WERI-Rb-1 (cell line): ENCODE results near the gene POP5.

Experiments
- DNase-seq: peaks from one replicate; pipeline ENCODE4 v3.0.0-alpha.2; 2020
- H3K27ac ChIP-seq: fragments of 250-450 bp; sonication (Bioruptor Pico); 2 replicates; pipeline ENCODE4 v1.5.1; 2020; ENCODE audit warnings: mild to moderate bottlenecking, moderate library complexity
- H3K27me3 ChIP-seq: fragments of 250-450 bp; sonication (Bioruptor Pico); 2 replicates; pipeline ENCODE4 v1.5.1; 2021; ENCODE audit warnings: mild to moderate bottlenecking, low read depth, moderate library complexity; ENCODE audit not compliant: insufficient read depth, severe bottlenecking
- H3K36me3 ChIP-seq: fragments of 250-450 bp; sonication (Bioruptor Pico); 2 replicates; pipeline ENCODE4 v1.5.1; 2020; ENCODE audit warnings: mild to moderate bottlenecking, moderate library complexity
- H3K4me3 ChIP-seq: 2 replicates; pipeline ENCODE4 v1.5.1; 2011; ENCODE audit warnings: low read depth, mild to moderate bottlenecking, control low read depth, low read length
- H3K9me3 ChIP-seq: fragments of 250-450 bp; sonication (Bioruptor Pico); 2 replicates; pipeline ENCODE4 v1.5.1; 2021; ENCODE audit warnings: mild to moderate bottlenecking, moderate library complexity; ENCODE audit not compliant: severe bottlenecking
- TF ChIP-seq, protein P1 (sequence below): IDR thresholded peaks from 2 replicates; pipeline ENCODE4 v1.5.1; 2011; ENCODE audit warnings: low read depth, mild to moderate bottlenecking, control low read depth, inconsistent platforms, low read length

Gene POP5

DNA sequence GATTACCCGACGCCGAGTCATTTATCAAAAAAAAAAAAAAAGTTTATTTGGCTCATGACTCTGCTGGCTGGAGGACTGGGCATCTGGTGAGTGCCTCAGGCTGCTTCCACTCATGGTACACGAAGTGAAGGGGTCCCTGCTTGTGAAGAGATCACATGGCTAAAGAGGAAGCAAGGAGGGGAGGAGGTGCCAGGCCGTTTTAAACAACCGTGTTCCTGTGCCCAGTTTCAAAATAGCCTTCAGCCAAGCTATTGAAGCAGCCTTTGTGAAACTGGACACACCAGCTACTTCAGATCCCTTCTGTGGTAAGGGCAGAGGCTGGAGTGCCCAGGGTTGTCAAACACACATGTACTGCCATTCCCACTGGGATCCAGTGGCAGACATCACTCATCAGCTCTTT lies 7.6 kb downstream of the POP5 start:
- TF ChIP-seq, protein P1, sequence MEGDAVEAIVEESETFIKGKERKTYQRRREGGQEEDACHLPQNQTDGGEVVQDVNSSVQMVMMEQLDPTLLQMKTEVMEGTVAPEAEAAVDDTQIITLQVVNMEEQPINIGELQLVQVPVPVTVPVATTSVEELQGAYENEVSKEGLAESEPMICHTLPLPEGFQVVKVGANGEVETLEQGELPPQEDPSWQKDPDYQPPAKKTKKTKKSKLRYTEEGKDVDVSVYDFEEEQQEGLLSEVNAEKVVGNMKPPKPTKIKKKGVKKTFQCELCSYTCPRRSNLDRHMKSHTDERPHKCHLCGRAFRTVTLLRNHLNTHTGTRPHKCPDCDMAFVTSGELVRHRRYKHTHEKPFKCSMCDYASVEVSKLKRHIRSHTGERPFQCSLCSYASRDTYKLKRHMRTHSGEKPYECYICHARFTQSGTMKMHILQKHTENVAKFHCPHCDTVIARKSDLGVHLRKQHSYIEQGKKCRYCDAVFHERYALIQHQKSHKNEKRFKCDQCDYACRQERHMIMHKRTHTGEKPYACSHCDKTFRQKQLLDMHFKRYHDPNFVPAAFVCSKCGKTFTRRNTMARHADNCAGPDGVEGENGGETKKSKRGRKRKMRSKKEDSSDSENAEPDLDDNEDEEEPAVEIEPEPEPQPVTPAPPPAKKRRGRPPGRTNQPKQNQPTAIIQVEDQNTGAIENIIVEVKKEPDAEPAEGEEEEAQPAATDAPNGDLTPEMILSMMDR, result no peak
- H3K4me3 ChIP-seq, result no peak overlapping the region
- H3K9me3 ChIP-seq, result no peaks in the 10 kb centered on the region
- H3K27ac ChIP-seq, result no peak overlapping the region
- peaks cover 90% of the 10 kb centered on the region for H3K36me3 ChIP-seq
- no peaks in the 10 kb centered on the region for H3K27me3 ChIP-seq
- no peak for DNase-seq

DNA sequence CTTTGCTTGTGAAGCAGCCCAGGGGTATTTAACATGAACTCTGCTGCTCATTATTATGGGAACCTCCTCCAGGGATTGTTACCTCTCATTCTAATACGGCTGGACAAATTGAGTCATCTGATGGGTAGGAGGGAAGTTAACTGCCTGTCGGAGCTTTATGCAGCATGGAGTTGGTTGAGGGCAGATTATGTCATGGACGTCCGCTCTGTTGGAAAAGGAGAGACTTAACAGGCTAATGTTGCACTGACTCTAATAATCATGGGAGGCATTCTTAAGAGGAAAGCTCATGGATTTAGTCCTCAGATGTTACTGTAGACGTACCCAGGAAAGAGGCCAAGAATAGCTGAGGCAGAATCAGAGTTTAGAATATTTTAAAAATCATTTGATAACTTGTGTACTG lies 9.9 kb downstream of the POP5 start:
- Histone ChIP-seq H3K4me3 (no peak overlapping the region), H3K9me3 (no peaks in the 10 kb centered on the region), H3K27me3 (no peaks in the 10 kb centered on the region), H3K36me3 (peaks cover 85% of the 10 kb centered on the region), H3K27ac (no peak overlapping the region)
- TF ChIP-seq, protein P1, result no peak
- DNase-seq, result no peak

DNA sequence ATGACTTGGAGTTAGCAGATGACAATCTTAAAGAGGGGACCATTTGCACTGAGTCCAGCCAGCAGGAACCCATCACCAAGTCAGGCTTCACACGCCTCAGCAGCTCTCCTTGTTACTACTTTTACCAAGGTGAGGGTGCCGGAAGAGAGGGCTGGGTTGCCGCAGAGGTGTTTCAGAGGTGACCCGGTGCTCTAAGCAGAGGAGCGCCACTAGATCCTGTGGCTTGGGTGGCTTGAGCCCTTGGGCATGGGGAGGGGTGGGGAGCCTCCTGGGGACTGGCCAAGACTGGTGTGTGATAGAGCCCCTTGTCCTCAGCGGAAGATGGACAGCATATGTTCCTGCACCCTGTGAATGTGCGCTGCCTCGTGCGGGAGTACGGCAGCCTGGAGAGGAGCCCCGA lies 17.7 kb downstream of the POP5 start:
- Histone ChIP-seq H3K36me3 (peaks cover 81% of the 10 kb centered on the region), H3K9me3 (no peaks in the 10 kb centered on the region), H3K27ac (no peak overlapping the region), H3K27me3 (no peaks in the 10 kb centered on the region), H3K4me3 (no peak overlapping the region)
- DNase-seq, result no peak
- TF ChIP-seq, protein P1, result no peak

DNA sequence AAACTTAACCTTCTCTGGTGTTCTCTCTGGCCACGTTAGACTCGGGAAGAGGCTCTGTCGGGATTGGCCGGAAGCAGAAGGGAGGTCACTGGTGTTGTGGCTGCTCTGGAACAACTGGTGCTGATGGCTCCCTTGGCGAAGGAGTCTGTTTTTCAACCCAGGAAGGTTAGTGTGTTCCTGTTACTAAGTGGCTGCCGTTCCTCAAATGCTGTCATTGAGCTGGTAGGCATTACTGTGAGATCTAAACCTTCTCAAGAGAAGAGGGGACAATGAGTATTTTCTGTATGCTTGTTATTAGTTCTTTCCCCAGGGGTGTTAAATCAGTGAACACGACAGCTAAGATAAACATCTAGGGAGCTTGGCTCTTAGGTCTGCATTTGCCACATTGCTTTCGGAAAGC lies 18.3 kb downstream of the POP5 start:
- H3K36me3 ChIP-seq, result peaks cover 81% of the 10 kb centered on the region
- H3K27ac ChIP-seq, result no peak overlapping the region
- DNase-seq, result no peak

DNA sequence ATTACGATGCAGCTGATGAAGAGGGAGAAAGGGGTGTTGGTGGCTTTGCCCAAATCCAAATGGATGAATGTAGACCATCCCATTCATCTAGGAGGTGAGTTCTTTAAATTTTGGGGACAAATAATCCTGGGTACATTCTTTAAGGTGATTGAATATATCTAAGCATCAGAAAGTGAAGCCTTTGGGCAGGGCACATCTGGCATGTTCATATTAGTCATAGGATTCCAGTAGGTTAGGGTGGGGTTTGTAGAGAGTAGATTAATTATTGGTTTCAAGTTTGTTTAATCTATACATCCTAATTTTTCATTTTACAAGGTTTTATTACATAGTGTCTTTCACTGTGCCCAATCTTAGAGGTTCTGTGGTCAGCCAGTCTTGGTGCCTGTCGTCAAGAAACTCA lies 23.6 kb downstream of the POP5 start:
- Histone ChIP-seq H3K4me3 (no peak overlapping the region), H3K27ac (no peak overlapping the region), H3K9me3 (no peaks in the 10 kb centered on the region), H3K36me3 (peaks cover 72% of the 10 kb centered on the region), H3K27me3 (no peaks in the 10 kb centered on the region)
- no peak for DNase-seq
- TF ChIP-seq, protein P1, result no peak

More for the DNA sequence above, 18.3 kb downstream of the POP5 start:
- TF ChIP-seq, protein P1, result no peak
- Histone ChIP-seq H3K4me3 (no peak overlapping the region), H3K9me3 (no peaks in the 10 kb centered on the region), H3K27me3 (no peaks in the 10 kb centered on the region)

DNA sequence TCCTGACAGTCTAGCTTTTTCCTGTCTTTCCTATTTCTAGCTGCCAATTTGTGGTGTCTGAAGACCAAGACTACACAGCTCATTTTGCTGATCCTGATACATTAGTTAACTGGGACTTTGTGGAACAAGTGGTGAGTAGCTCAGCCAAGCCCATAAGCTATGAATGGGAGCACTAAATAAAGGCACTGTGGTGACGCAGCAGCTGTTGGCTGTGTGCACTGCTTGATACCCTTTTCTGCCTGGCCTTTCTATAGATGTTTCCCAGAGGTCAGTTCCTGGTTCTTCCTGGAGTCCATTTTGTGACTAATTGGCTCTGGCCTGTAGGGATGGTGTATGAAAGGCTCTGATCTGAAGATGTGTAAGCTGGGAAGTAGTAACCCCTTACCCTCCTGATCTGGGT lies 26.5 kb downstream of the POP5 start:
- TF ChIP-seq, protein P1, result no peak
- H3K9me3 ChIP-seq, result no peaks in the 10 kb centered on the region
- DNase-seq, result no peak
- H3K4me3 ChIP-seq, result no peak overlapping the region
- no peak overlapping the region for H3K27ac ChIP-seq
- no peaks in the 10 kb centered on the region for H3K27me3 ChIP-seq
- peaks cover 70% of the 10 kb centered on the region for H3K36me3 ChIP-seq
